Hematopoietic multipotent progenitor cell treated with erythropoietin and hydrocortisone succinate and interleukin-3 and kit ligand, for 17 days (in vitro differentiated cells): ENCODE data around the gene HIP1.
"Not testable (repeated sequence)": the region's sequence is repeated elsewhere in the genome, so short reads cannot be mapped to it uniquely, and the experiment has no call there.

Source experiments
- DNase-seq: peaks from one replicate; pipeline ENCODE4 v3.0.0-alpha.2; 2015; ENCODE audit warnings: low spot score

Gene HIP1

DNA sequence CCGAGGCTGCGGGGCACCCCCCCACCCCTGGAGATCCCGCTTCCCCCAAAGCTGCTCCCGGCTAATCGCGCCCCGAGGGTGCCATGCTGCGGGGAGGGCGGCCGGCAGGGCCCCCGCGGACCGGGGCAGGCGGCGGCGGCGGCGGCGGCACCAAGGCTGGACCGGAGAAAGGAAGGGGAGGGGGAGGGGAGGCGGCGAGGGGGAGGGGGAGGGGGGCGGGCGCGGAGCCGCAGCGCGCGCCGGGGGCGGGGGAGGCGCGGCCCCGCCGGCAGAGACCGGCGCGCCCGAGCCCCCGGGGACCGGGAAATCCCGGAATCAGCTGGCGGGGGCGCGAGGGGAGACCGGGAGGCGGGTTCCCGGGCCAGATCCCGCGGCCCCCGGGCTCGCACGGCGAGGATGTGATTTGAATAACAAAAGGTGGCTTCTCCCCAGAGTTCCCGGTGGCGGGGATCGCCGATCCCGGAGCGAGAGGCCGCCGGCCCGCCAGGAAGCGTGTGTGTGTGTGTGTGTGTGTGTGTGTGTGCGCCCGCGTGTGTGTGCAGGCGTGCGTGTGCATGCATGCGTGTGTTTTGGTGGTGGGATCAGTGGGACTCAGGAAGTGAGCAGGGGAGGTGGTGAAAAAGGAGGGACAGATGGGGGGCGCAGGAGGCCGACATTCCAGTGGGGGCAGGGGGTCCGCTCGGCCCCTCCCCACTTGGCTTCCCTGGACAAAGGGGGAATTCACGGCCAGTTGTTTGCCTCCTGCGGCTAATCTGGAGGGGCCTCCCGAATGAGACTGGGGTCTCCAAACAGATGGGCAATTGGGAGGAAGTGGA lies 99.5 kb downstream of the HIP1 start:
- no peak for DNase-seq

DNA sequence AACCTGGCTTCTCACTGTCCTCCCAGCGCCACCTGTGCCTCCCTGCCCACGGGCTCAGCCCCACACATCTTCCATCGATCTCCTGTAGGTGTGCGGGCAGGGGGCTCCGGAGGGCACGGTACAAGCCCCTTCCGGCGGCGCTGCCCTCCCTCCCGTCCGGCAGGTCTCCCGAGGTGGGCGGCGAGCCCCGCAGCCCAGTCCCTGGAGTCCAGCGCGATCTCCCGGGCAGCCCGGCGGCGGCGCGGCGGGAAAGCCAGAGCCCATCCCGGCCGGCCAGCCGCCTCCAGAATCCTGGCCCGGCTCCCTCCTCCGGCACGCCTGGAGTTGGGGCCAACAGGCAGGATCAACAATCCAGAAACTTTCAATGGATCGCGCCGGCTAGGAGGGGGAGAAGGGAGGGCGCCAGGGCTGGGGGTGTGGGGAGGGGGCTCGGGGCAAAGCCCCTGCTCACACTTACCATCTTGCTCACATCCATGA lies 100.1 kb downstream of the HIP1 start:
- DNase-seq: no peak

DNA sequence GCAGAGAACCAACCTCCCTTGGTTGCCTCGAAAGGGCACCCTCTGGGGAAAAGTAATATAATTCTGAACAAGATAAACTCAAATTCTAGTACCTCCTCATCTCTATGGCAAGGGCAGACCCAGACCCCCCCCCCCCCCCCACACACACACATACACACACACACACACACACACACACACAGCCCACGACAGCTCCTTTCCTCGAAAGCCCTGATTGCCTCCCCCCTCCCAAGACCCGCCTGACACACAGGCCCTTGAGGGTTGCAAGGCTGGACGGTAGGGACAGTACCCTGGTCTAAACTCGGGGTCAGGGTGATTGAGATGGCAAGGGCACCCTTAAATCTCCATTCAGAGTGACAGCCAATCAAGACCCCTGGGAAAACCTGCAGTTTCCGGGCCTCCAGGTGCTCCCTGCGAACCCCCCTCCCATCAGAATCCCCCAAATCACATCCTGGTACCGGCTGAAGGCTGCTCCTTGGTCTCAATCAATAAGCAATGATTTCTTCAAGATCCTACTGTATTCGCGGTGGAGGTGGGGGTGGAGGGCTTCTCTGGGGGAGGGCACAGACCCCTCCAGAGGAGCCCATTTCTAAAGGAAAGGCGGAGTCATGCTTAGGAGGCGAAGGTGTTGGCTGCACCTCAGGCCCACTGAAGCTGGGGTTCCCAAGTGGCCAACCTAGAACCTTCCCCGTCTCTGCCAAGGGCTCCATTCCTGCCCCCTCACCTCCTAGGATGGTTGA lies 100.7 kb downstream of the HIP1 start:
- no peak for DNase-seq

DNA sequence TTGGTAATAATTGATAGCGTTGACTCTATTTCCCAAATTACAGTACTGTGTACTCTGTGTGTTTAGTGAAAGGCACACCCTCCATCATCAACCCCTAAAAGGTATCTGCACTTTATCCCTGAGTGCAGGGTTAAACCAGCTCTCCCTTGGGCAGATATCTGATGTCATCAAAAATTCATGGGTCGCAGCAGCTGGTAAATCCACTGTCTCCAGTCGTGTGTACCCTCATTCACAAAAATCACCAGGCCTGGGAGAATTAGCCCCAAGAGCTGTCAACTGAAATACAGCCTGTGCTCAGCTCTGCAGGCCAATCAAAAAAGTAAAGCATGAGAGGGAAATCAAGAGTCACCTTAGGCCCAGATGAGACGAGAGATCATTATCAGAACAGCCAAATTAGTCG lies 103.7 kb downstream of the HIP1 start:
- DNase-seq: no peak

DNA sequence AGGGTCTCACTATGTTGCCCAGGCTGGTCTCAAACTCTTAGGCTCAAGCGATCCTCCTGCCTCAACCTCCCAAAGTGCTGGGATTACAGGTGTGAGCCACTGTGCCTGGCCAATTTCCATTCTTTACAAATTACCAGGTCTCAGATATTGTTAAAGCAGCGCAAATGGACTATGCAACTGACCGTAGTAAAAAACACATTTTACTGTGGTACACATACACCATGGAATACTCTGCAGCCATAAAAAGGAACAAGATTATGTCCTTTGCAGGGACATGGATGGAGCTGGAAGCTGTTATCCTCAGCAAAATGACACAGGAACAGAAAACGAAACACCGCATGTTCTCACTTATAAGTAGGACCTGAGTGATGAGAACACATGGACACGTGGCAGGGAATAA lies 106.2 kb downstream of the HIP1 start:
- DNase-seq: not testable (repeated sequence)

DNA sequence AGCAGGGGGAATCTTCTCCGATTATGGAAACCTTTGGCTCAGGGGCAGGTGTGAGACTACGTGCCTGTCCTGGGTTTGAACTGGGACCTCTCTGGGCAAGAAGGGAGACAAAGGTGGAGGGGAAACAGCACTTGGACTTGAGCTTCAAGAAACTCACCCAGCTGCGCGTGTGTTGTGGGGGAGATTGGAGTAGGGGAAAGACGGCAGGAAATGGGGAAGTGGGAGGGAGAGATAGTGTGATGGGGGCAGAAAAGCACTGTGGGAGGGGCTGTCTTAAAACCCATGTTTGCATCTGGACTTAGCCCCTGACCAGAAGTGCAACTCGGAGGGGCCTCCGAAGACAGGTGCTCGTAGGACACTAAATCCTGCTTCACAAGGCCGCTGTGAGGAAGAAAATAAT lies 107.0 kb downstream of the HIP1 start:
- DNase-seq: no peak

DNA sequence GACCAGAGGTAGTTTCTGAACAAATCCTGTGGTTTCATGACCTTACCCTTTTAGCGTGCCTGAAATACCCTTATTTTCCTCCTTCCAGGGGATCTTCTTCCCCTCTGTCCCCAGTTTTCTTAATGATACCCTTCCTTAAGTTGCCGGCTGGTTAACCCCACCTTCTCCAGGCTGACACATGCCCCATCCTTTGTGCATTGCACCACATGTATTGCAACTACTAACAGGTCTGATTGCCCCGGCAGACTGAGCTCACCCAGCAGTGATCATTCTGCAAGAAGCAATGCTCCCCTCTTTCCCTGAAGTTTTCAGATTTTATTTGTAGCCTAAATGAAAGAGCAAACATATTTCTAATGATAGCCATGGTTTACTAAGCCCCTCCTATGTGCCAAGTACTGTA lies 108.2 kb downstream of the HIP1 start:
- DNase-seq: no peak

DNA sequence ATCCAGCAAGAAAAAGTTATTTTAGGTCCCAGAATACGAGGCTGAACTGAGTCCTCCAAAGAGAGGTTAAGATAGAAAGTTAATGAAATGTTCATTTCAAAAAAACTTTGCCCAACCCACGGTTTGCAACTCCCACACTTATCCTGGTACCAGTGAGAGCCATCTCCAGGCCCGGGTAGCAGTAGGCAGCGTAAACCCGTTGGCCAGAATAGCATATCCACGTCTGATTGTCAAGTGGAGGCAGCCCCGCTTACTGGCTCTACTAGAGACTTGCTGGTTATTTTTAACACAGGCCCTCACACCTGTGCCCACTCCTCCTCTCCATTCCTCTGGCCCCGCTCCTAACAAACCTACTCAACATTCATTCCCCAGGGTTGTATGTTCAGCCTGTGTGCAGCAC lies 109.7 kb downstream of the HIP1 start:
- DNase-seq: no peak

DNA sequence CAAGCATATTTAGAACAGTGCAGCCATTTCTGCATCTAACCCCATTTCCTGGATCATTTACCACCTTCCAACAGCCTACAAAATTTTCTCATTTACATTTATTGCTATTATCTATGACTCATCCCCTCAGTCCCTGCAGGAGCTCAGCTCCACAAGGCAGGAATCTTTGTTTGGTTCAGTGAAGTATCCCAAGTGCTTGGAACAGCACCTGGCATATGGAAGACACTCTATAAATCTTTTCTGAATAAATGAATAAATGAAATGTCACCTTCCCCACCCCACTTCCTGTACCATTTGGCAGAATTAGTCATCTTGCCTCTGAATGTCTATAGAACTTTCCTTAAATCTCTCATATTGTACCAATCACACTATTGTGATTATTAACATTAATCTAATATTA lies 110.7 kb downstream of the HIP1 start:
- no peak for DNase-seq

DNA sequence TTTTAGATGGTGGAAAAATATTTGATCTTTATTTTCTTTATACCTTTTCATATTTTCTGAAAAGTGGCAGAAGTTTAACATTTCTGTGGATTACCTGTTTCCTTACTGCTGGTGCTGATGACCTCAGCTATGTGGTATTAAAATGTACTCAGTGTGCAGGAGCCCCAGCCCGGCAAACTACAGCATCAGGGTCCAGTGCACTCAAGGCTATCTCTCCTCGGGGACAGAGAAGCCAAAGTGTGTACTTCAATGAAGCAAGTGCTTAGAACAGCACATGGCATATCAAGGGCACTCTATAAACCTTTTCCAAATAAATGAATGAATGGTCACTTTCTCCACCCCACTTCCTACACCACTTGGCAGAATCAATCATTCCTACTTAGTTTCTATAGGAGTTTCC lies 111.8 kb downstream of the HIP1 start:
- no peak for DNase-seq

DNA sequence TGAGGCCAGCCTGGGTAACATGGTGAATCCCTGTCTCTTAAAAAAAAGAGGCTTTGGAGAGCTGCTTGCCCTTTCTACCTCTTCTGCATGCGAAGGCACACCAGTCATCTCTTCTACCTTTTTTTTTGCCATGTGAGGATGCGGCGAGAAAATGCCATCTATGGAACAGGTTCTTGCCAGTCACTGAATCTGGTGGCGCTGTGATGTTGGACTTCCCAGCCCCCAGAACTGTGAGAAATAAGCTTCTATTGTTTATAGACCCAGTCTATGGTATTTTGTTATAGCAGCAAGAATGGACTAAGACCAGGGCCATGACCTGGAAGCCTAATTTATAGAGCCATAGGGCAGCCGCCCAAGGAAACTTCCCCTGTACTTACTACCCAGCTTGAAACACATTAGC lies 112.9 kb downstream of the HIP1 start:
- no peak for DNase-seq

DNA sequence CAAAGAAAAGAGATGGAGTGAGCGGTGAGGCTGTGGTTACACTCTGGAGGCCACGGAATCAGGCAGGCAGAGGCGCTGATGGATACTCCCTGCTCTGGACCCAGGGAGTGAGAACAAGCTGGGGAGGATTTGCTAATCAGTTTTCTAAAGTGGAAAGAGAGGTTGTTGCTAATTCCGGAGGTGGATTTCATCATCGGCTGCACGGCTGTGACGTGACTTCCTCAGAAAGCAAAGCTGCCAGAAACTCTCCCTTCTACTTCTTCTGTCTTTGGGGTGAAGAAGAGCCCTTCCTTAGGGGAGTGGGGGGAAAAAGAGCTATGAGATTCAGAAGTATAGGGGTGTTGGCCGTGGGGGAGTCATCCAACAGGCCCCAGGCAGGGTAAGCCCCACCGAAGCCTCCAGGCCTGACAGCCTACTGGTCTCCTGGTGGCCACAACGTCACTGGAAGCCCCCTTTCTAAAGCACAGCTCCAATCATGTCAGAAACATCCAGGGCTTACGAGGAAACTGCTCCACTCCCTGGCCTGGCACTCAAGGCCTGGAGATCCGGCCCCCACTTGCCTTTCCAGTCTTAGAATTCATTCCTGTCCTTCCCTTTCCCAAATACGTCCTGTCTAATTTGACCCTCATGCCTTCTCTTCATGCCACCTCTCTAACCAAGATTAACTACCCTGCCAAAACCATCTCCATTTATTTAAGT lies 114.5 kb downstream of the HIP1 start:
- no peak for DNase-seq

DNA sequence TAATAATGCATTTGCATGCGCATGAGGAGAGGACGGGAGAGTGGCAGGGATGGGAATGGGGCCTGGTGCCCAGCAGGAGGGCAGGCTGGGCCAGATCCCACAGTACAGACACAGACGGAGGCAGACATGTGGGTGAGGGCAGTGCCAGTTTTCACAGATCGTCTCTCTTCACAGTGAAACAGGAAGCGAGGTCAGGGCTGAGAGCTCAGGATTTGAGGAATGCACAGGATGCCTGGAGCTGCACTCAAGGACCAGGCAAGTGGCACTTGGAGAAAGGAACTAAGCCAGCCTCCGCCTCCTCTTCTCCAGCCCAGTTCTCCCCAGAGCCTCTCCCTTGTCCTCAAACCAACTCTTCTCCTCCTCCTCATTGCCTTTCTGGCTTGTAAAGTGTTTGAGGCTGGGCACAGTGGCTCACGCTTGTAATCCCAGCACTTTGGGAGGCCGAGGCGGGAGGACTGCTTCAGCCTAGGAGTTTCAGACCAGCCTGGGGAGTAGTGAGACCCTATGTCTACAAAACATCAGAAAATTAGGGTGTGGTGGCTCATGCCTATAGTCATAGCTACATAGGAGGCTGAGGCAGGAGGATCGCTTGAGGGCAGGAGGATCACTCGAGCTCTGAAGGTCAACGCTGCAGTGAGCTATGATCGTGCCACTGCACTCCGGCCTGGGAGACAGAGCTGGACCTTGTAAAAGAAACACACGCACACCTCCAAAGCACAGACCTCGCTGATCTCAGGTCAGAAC lies 115.2 kb downstream of the HIP1 start:
- DNase-seq: no peak

DNA sequence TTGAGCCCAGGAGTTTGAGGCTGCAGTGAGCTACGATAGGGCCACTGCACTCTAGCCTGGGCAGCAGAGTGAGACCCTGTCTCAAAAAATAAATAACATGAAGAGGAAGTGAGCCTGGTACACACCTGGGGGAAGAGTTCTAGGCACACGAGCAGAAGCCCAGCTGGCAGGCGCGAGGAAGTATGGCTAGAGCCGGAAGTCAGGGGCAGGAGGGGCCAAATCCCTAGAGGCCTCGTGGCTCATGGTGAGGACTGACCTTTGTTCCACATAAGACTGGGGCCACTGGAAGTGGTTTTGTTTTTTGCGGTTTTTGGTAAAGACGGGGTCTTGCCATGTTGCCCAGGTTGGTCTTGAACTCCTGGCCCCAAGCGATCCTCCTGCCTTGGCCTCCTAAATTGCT lies 117.6 kb downstream of the HIP1 start:
- DNase-seq: no peak

DNA sequence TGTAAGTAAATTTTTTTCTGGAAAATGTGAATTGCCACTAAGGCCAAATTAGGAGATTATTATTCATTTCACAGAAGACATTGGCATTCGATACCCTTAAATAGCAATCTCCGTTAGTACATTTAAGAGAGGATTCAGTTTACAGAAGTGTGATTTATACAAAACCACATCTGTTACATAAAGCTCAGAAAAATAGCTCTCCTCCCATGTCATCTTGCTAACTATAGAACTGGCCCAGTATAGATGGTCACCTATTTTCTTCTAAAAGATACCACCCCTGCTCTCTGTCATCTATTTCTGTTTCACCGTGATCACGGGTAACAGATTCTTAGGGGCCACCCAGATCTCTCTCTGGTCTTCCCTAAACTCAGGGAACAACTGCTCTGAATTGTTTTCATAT lies 119.1 kb downstream of the HIP1 start:
- DNase-seq: no peak

DNA sequence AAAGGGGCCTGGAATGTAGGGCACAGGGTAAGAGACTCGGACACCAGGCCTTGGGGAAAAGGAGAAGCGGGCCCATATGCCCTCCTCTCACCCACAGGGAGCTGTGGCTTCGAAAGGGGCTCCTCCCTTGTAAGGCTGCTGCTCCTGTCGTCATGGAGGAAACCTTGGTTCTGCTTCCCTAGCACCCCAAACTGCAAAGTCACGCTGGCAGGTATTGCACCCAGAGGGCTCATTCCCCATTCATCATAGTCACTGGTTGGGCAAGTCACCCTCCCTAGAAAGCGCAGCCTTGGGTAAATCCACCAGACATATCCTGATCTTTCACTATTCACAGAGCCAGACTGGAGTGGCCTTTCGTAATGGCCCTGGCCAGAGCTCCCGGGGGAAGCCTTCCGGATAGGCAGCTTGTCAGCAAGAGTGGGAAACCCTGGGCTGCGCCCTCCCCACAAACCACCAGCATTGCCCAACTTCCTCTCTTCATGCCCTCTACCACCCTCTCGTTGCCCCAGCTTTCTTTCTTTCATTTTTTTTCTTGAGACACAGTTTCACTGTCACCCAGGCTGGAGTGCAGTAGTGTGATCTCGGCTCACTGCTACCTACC lies 121.0 kb downstream of the HIP1 start:
- DNase-seq: peak; percentile 11

DNA sequence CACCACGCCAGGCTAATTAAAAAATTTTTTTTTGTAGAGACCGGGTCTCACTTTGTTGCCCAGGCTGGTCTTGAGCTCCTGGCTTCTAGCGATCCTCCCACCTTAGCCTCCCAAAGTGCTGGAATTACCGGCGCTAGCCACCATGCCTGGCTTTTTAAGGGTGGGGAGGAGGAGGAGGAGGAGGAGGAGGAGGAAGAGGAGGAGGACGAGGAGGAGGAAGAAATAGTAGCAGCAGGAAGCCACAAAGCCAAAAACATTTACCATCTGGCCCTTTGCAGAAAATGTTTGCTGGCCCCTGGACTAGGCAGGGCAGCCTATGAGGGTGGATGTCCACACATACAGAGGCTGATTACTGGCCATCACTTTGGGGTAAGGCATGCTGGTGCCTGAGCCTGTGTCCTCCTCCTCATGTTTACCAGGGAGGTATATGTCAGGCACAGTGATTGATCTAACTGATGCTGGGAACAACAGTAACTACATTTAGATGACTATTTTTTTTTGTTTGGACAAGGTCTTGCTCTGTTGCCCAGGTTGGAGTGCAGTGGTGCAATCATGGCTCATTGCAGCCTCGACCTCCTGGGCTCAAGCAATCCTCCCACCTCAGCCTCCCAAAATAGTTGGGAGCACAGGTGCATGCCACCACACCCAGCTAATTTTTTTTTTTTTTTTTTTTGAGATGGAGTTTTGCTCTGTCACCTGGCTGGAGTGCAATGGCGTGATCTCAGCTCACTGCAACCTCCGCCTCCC lies 122.1 kb downstream of the HIP1 start:
- DNase-seq: no peak

DNA sequence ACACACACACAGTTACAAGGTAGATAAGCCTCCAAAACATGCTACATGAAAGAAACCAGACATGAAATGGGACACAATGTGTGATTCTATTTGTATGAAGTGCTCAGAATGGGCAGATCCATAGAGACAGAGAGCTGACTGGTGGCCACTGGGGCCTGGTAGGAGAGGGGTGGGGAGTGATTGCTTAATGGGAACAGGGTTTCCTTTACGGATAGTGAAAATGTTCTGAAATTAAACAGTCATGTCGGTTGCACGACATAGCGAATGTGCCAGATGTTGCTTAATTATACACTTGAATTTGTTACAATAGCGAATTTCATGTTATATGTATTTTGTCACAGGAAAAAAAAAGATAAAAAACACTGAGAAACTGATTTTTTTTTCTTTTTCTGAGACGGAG lies 124.3 kb downstream of the HIP1 start:
- DNase-seq: no peak

DNA sequence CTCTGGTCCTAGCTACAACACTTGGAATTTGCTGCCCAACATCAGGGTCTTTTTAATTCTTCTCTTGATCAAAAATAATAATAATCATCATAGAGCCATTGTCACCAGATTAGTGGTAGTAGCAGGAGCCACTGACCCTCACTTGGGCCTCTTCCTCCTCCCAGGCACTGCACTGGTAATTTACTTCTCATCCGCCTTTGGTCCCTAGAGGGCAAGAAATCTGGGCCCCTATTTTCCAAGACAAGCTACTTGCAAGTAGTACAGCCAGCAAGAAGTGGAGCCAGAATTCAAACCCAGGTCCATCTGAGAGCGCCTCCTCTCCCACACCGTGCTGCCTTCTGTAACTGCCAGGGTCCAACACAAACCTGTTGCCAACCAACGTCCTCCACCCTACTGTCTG lies 125.4 kb downstream of the HIP1 start:
- no peak for DNase-seq

DNA sequence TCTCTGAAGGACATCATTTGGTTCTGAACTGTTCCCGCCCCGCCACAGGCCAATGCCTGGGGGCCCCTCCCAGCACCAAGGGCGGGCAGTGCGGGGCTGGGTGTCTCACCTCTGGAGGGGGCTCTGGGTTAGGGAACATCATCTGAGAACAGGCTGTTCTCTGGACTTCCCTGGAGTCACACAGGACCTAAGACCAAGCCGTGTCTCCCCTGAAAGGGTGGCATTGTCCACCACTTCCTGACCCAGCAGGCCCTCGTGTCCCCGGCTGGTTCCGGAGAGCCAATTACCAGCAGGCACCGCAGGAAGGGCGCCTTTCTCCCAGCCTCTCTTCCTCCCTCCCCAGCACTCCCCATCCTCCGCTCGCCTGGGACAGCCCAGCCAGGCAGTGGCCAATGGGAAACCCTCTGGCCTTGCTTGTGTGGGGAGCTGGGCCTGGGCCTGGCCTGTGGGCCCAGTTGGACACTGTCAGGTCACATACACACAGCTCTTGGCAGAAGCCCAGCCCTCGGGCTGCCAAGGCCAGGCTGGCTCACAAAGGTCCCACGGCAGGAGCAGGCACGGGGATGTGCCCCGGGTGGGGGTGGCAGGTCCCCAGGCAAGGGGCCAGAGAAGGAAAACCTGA lies 127.1 kb downstream of the HIP1 start:
- DNase-seq: no peak

DNA sequence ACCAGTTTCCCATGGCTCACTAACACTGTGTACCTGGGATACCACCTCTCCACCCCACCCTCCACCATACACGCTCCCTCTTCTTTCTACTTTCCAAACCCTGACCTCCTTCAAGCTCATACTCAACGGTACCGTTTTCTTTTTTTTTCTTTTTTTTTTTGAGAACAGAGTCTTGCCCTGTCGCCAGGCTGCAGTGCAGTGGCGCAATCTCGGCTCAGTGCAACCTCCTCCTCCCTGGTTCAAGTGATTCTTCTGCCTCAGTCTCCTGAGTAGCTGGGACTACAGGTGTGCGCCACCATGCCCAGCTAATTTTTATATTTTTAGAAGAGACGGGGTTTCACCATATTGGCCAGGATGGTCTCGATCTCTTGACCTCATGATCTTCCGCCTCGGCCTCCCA lies 129.3 kb downstream of the HIP1 start:
- DNase-seq: not testable (repeated sequence)
